Stomach (tissue), 9 donors: Measurements from ENCODE around the gene SLIT1. TPM values are rescaled to one million over a fixed set of nuclear protein-coding genes. Genes with fewer than 3 reads are reported as not detected.

Experiments
- DNase-seq, 2 donors: peaks; one replicate each; pipeline versions ENCODE4 v3.0.0 to v3.0.0-alpha.2; 2013 to 2019
- H3K27ac ChIP-seq, 5 donors: fragments of 200-600 bp in 4 of 5; sonication (generic) in 4 of 5; one replicate each; pipeline ENCODE4 v1.5.1; 2013 to 2019; ENCODE audit warnings: mild to moderate bottlenecking in 1 of 5, moderate library complexity in 1 of 5
- H3K27me3 ChIP-seq, 3 donors: fragments of 200-600 bp; sonication (generic); one replicate each; pipeline ENCODE4 v1.5.1; 2017 to 2019; ENCODE audit warnings: mixed run types in 1 of 3
- H3K36me3 ChIP-seq, 4 donors: fragments of 200-600 bp; sonication (generic); 1 replicate in 3 of 4; 2 replicates in 1 of 4; pipeline ENCODE4 v1.5.1; 2016 to 2019
- H3K4me1 ChIP-seq, 4 donors: fragments of 200-600 bp; sonication (generic); one replicate each; pipeline ENCODE4 v1.5.1; 2016 to 2019
- H3K4me3 ChIP-seq, 4 donors: fragments of 200-600 bp; sonication (generic) in 3 of 4; one replicate each; pipeline ENCODE4 v1.5.1; 2016 to 2019; ENCODE audit warnings: mild to moderate bottlenecking in 1 of 4
- H3K9me3 ChIP-seq, 4 donors: fragments of 200-600 bp; sonication (generic); one replicate each; pipeline ENCODE4 v1.5.1; 2016 to 2019
- EP300 ChIP-seq: sonication (generic); formaldehyde crosslinking; IDR thresholded peaks from one replicate; pipeline ENCODE4 v1.6.1; 2017; ENCODE audit warnings: antibody characterized with exemption
- POLR2A ChIP-seq, 4 donors: fragments of 450-650 bp; IDR thresholded peaks; one replicate each; pipeline ENCODE4 v1.6.1; 2016; ENCODE audit warnings: antibody characterized with exemption in 4 of 4, control low read depth in 2 of 4, mild to moderate bottlenecking in 1 of 4, moderate library complexity in 1 of 4
- POLR2AphosphoS5 ChIP-seq, 3 donors: sonication (generic); formaldehyde crosslinking; IDR thresholded peaks; one replicate each; pipeline ENCODE4 v1.6.1; 2016; ENCODE audit warnings: antibody characterized with exemption in 3 of 3
- WGBS, 5 donors: extraction: QIAGEN DNeasy Blood & Tissue Kit in 3 of 5; methylation state at CpG; one replicate each; pipeline versions ENCODE4 v1.1.5 to v1.1.7; 2013 to 2018; 5-methylcytosine and 5-hydroxymethylcytosine counted together
- intact Hi-C: fragments of 100-400 bp; cut with DNase I; formaldehyde crosslinking; loops from one replicate; pipeline ENCODE4 v1.15.1; 2023; ENCODE audit warnings: low total_unique reads
- polyA plus RNA-seq, 3 donors: library from polyadenylated mRNA; stranded (reverse); fragments of 200-250 nt; gene quantifications; one replicate each; pipeline ENCODE4 v1.2.3, GENCODE V29; 2013
- total RNA-seq, 5 donors: library from RNA; depleted of rRNA; stranded (reverse); fragments of >200 nt; gene quantifications; one replicate each; pipeline versions ENCODE4 v1.1.0 to v1.2.3, GENCODE V29; 2014 to 2016
- TF ChIP-seq, protein P1 (sequence below), 7 experiments: fragments of 450-650 bp in 4 of 7; fragments of 200-600 bp in 3 of 7; sonication (generic) in 3 of 7; IDR thresholded peaks; one replicate each; pipeline ENCODE4 v1.5.1; 2016 to 2019; ENCODE audit warnings: antibody characterized with exemption in 7 of 7, control low read depth in 2 of 7, mild to moderate bottlenecking in 1 of 7
- donor health status: healthy with polysubstance abuse.
- donor health status: Bipolar disorder and iron deficiency.
- donor health status: healthy.

Gene SLIT1
- total and polyA plus RNA-seq, 8 donors: under 0.01 to 6.1 (median 0.44) TPM

- Histone ChIP-seq H3K27me3 (peaks cover 0 to 15% (median 12%) of the 10 kb centered on the region in 3 donors), H3K36me3 (no peaks in the 10 kb centered on the region), H3K4me1 (peaks cover 13 to 21% (median 15%) of the 10 kb centered on the region in 4 donors), H3K9me3 (peaks cover 0 to 7% (median 0%) of the 10 kb centered on the region in 4 donors), H3K27ac (no peak overlapping the region), H3K4me3 (no peak overlapping the region)
- 77 to 85% (median 83%) methylated on average over 6 of the region's 6 CpGs for WGBS, 5 donors
- no peak for TF ChIP-seq EP300
- no peak for TF ChIP-seq POLR2A (IDR thresholded peaks at IDR 0.05)
- TF ChIP-seq, protein P1, sequence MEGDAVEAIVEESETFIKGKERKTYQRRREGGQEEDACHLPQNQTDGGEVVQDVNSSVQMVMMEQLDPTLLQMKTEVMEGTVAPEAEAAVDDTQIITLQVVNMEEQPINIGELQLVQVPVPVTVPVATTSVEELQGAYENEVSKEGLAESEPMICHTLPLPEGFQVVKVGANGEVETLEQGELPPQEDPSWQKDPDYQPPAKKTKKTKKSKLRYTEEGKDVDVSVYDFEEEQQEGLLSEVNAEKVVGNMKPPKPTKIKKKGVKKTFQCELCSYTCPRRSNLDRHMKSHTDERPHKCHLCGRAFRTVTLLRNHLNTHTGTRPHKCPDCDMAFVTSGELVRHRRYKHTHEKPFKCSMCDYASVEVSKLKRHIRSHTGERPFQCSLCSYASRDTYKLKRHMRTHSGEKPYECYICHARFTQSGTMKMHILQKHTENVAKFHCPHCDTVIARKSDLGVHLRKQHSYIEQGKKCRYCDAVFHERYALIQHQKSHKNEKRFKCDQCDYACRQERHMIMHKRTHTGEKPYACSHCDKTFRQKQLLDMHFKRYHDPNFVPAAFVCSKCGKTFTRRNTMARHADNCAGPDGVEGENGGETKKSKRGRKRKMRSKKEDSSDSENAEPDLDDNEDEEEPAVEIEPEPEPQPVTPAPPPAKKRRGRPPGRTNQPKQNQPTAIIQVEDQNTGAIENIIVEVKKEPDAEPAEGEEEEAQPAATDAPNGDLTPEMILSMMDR (IDR thresholded peaks at IDR 0.05): no peak
- TF ChIP-seq POLR2AphosphoS5 (IDR thresholded peaks at IDR 0.05): no peak
- DNase-seq: no peak
- intact Hi-C loops: no loop called here
These were observed 88.7 kb downstream of the SLIT1 start for GRCh38 chr10:97097084-97097433.

DNA sequence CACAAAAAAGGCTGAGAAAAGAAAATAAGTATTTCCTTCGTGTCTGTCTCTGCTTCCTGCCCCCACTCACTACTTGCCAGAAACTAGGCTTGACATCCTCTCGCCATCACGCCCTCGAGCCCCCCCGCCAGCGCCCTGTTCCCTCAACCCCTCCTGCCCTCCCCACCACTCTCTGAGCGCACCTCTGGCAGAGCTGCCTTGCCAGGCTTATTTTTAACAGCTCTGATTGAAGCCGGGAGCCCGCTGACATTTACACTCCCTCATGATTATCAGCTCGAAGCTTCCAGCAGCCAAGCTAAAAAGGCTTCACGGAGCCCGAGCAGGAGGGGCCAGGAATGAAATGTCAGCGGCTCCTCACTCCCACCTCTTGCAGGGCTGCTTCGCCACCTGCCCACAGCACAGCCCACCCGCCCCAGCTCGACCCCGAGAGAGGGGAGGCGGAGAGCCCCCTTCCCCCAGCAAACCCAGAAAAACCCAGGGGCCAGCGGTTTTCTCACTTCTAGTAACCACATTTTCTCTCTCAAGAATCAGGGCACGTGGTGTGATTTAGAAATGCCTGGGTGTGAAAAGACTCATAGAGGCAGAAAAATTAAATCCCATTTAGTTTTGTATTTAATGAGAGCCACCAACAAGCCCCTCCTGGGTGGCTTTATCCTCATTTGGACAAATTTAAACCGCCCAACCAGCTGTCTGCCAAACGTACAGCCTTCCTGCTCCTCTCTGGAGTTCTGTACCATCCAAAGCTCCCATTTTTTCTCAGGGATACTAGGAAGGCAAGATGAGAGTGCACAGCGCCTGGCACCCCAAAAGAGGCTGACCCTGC lies 89.3 kb downstream of the SLIT1 start:
- peaks cover 0 to 15% (median 12%) of the 10 kb centered on the region in 3 donors for H3K27me3 ChIP-seq
- intact Hi-C loops: no loop called here
- H3K4me3 ChIP-seq: no peak overlapping the region
- DNase-seq: peak in 1 of 2 donors; percentile 62
- H3K27ac ChIP-seq: no peak overlapping the region
- peaks cover 13 to 21% (median 15%) of the 10 kb centered on the region in 4 donors for H3K4me1 ChIP-seq
- TF ChIP-seq EP300: no peak
- H3K36me3 ChIP-seq: no peaks in the 10 kb centered on the region
- WGBS, 5 donors: 19 to 25% (median 21%) methylated on average over 15 to 23 of the region's 23 CpGs
- peaks cover 0 to 7% (median 0%) of the 10 kb centered on the region in 4 donors for H3K9me3 ChIP-seq

GRCh38 chr10:97095701-97096260 lies 90.0 kb downstream of the SLIT1 start:
- H3K36me3 ChIP-seq: no peaks in the 10 kb centered on the region
- WGBS, 5 donors: 36 to 53% (median 40%) methylated on average over 11 of the region's 11 CpGs
- no peak overlapping the region for H3K27ac ChIP-seq
- no peak for DNase-seq
- intact Hi-C loops: no loop called here
- no peak overlapping the region for H3K4me3 ChIP-seq
- no peak for TF ChIP-seq EP300
- no peak for TF ChIP-seq POLR2A (IDR thresholded peaks at IDR 0.05)
- no peak for TF ChIP-seq POLR2AphosphoS5 (IDR thresholded peaks at IDR 0.05)
- TF ChIP-seq, protein P1 (IDR thresholded peaks at IDR 0.05): no peak
- peaks cover 0 to 7% (median 0%) of the 10 kb centered on the region in 4 donors for H3K9me3 ChIP-seq
- H3K27me3 ChIP-seq: peaks cover 0 to 15% (median 12%) of the 10 kb centered on the region in 3 donors
- peaks cover 13 to 21% (median 15%) of the 10 kb centered on the region in 4 donors for H3K4me1 ChIP-seq

- H3K9me3 ChIP-seq: peaks cover 0 to 7% (median 0%) of the 10 kb centered on the region in 4 donors
- peaks cover 0 to 48% (median 14%) of the 10 kb centered on the region in 3 donors for H3K27me3 ChIP-seq
- H3K36me3 ChIP-seq: no peaks in the 10 kb centered on the region
- no peak for DNase-seq
- TF ChIP-seq POLR2A (IDR thresholded peaks at IDR 0.05) (no peak), POLR2AphosphoS5 (IDR thresholded peaks at IDR 0.05) (no peak), EP300 (no peak)
- TF ChIP-seq, protein P1 (IDR thresholded peaks at IDR 0.05): no peak
- WGBS, 5 donors: 69 to 81% (median 80%) methylated on average over 6 to 9 of the region's 9 CpGs
- peaks cover 0 to 3% (median 2%) of the 10 kb centered on the region in 4 donors for H3K4me1 ChIP-seq
- intact Hi-C loops: no loop called here
- H3K27ac ChIP-seq: no peak overlapping the region
- H3K4me3 ChIP-seq: no peak overlapping the region
These were observed 95.1 kb downstream of the SLIT1 start for GRCh38 chr10:97090644-97091043.
